A673 (cell line): ENCODE data around the gene ZBTB22.

Experiments
- CTCF ChIP-seq: fragments of 300-800, 200-600 bp; sonication (generic); conservative IDR thresholded peaks from 2 replicates; pipeline ENCODE4 v1.5.1; 2017; ENCODE audit warnings: low read depth, mild to moderate bottlenecking, antibody characterized with exemption, low read length, moderate library complexity, mixed read lengths
- EZH2 ChIP-seq: fragments of 200-600 bp; sonication (generic); IDR thresholded peaks from 2 replicates; pipeline ENCODE4 v1.6.1; 2017; ENCODE audit warnings: borderline replicate concordance, low read depth, mild to moderate bottlenecking, mixed read lengths, antibody characterized with exemption, low read length; ENCODE audit not compliant: poor library complexity, severe bottlenecking

GRCh38 chr6:33289784-33290315 is 27.7 kb downstream of the ZBTB22 start:
- no peak for TF ChIP-seq CTCF
- no peak for TF ChIP-seq EZH2
